H9 (cell line): ENCODE results near the gene UBASH3A. TPM values are rescaled to one million over a fixed set of nuclear protein-coding genes. Genes with fewer than 3 reads are reported as not detected.

Experiments used
- DNase-seq: peaks from one replicate; pipeline ENCODE4 v3.0.0-alpha.2; 2017
- H2AFZ ChIP-seq: one replicate; pipeline ENCODE4 v1.6.1; 2013; ENCODE audit warnings: mild to moderate bottlenecking, low read length, control low read depth, moderate library complexity
- H2AK5ac ChIP-seq: 2 replicates; pipeline ENCODE4 v1.6.1; 2013; ENCODE audit warnings: low read length, control low read depth, mixed read lengths; ENCODE audit not compliant: insufficient read length
- H2BK120ac ChIP-seq: one replicate; pipeline ENCODE4 v1.6.1; 2013; ENCODE audit warnings: low read depth, mild to moderate bottlenecking, low read length, control low read depth, inconsistent platforms; ENCODE audit not compliant: poor library complexity, severe bottlenecking
- H2BK12ac ChIP-seq: 2 replicates; pipeline ENCODE4 v1.6.1; 2013; ENCODE audit warnings: low read length, control low read depth, mixed read lengths, low read depth; ENCODE audit not compliant: insufficient read length
- H2BK15ac ChIP-seq: 2 replicates; pipeline ENCODE4 v1.6.1; 2013; ENCODE audit warnings: low read depth, low read length, control low read depth
- H2BK20ac ChIP-seq: one replicate; pipeline ENCODE4 v1.6.1; 2013; ENCODE audit warnings: low read depth, mild to moderate bottlenecking, low read length, control low read depth, inconsistent platforms; ENCODE audit not compliant: poor library complexity, severe bottlenecking
- H2BK5ac ChIP-seq: 2 replicates; pipeline ENCODE4 v1.6.1; 2013; ENCODE audit warnings: low read length, control low read depth, mixed read lengths; ENCODE audit not compliant: insufficient read length
- H3K14ac ChIP-seq: 2 replicates; pipeline ENCODE4 v1.6.1; 2013; ENCODE audit warnings: low read length, control low read depth; ENCODE audit not compliant: insufficient read depth
- H3K18ac ChIP-seq: 2 replicates; pipeline ENCODE4 v1.6.1; 2013; ENCODE audit warnings: low read depth, mild to moderate bottlenecking, mixed read lengths, low read length, control low read depth; ENCODE audit not compliant: insufficient read length
- H3K23ac ChIP-seq: 2 replicates; pipeline ENCODE4 v1.6.1; 2013; ENCODE audit warnings: low read length, control low read depth, mixed read lengths, low read depth; ENCODE audit not compliant: insufficient read length
- H3K23me2 ChIP-seq: 2 replicates; pipeline ENCODE4 v1.6.1; 2013; ENCODE audit warnings: low read depth, mild to moderate bottlenecking, mixed read lengths, low read length, control low read depth; ENCODE audit not compliant: insufficient read length, poor library complexity, severe bottlenecking
- H3K27ac ChIP-seq: 2 replicates; pipeline ENCODE4 v1.5.1; 2013; ENCODE audit warnings: low read length, control low read depth, mixed read lengths, low read depth; ENCODE audit not compliant: insufficient read length
- H3K27me3 ChIP-seq: 2 replicates; pipeline ENCODE4 v1.6.1; 2013; ENCODE audit warnings: low read length, control low read depth, inconsistent platforms; ENCODE audit not compliant: insufficient read depth
- H3K4ac ChIP-seq: 2 replicates; pipeline ENCODE4 v1.6.1; 2013; ENCODE audit warnings: low read depth, mild to moderate bottlenecking, control low read depth, inconsistent platforms, low read length, moderate library complexity
- H3K4me1 ChIP-seq: 2 replicates; pipeline ENCODE4 v1.6.1; 2013; ENCODE audit warnings: low read length, control low read depth, inconsistent platforms; ENCODE audit not compliant: insufficient read depth
- H3K4me2 ChIP-seq: 2 replicates; pipeline ENCODE4 v1.6.1; 2013; ENCODE audit warnings: low read length, control low read depth, mixed read lengths; ENCODE audit not compliant: insufficient read length, insufficient read depth
- H3K56ac ChIP-seq: 2 replicates; pipeline ENCODE4 v1.6.1; 2013; ENCODE audit warnings: low read depth, mild to moderate bottlenecking, mixed read lengths, low read length, control low read depth; ENCODE audit not compliant: insufficient read length
- H3K79me1 ChIP-seq: 2 replicates; pipeline ENCODE4 v1.6.1; 2013; ENCODE audit warnings: low read depth, mild to moderate bottlenecking, moderate library complexity, low read length, control low read depth, inconsistent platforms; ENCODE audit not compliant: insufficient read depth, poor library complexity, severe bottlenecking
- H3K79me2 ChIP-seq: 2 replicates; pipeline ENCODE4 v1.6.1; 2013; ENCODE audit warnings: low read length, control low read depth, inconsistent platforms; ENCODE audit not compliant: insufficient read depth
- H3K9ac ChIP-seq: 2 replicates; pipeline ENCODE4 v1.6.1; 2013; ENCODE audit warnings: low read length, control low read depth, mixed read lengths; ENCODE audit not compliant: insufficient read length; ENCODE audit errors: extremely low read depth
- H3K9me3 ChIP-seq: one replicate; pipeline ENCODE4 v1.6.1; 2013; ENCODE audit warnings: low read depth, low read length, inconsistent platforms; ENCODE audit not compliant: control insufficient read depth
- H3T11ph ChIP-seq: one replicate; pipeline ENCODE4 v1.6.1; 2013; ENCODE audit warnings: mild to moderate bottlenecking, low read length, control low read depth, inconsistent platforms
- H4K20me1 ChIP-seq: one replicate; pipeline ENCODE4 v1.6.1; 2013; ENCODE audit not compliant: control insufficient read depth, insufficient read length, insufficient read depth
- H4K5ac ChIP-seq: 2 replicates; pipeline ENCODE4 v1.6.1; 2013; ENCODE audit warnings: low read depth, mild to moderate bottlenecking, mixed read lengths, low read length, control low read depth; ENCODE audit not compliant: insufficient read length
- H4K8ac ChIP-seq: replicated peaks from 2 replicates; pipeline ENCODE4 v1.6.1; 2013; ENCODE audit warnings: low read length, control low read depth, mixed read lengths, low read depth; ENCODE audit not compliant: insufficient read length
- H4K91ac ChIP-seq: 2 replicates; pipeline ENCODE4 v1.6.1; 2013; ENCODE audit warnings: low read depth, mild to moderate bottlenecking, moderate library complexity, mixed read lengths, low read length, control low read depth; ENCODE audit not compliant: insufficient read length
- H3K27ac Mint-ChIP-seq, 3 experiments: 2 replicates in 2 of 3; 3 replicates in 1 of 3; pipeline ENCODE4 v1.8.0; 2020 to 2021; ENCODE audit warnings: mixed read lengths in 3 of 3, mild to moderate bottlenecking in 1 of 3, moderate library complexity in 1 of 3
- H3K27me3 Mint-ChIP-seq: 2 replicates; pipeline ENCODE4 v1.8.0; 2021; ENCODE audit warnings: low read depth, mild to moderate bottlenecking, moderate library complexity, mixed read lengths
- H3K36me3 Mint-ChIP-seq, 3 experiments: 2 replicates in 2 of 3; 3 replicates in 1 of 3; pipeline ENCODE4 v1.8.0; 2020 to 2021; ENCODE audit warnings: low read depth in 3 of 3, mixed read lengths in 3 of 3; ENCODE audit not compliant: insufficient read depth in 1 of 3
- H3K4me1 Mint-ChIP-seq, 2 experiments: 2 replicates each; pipeline ENCODE4 v1.8.0; 2020; ENCODE audit warnings: mixed read lengths in 2 of 2
- H3K4me3 Mint-ChIP-seq, 2 experiments: 2 replicates in 1 of 2; 3 replicates in 1 of 2; pipeline ENCODE4 v1.8.0; 2020 to 2021; ENCODE audit warnings: mild to moderate bottlenecking in 2 of 2, mixed read lengths in 2 of 2, moderate library complexity in 1 of 2
- H3K9me3 Mint-ChIP-seq, 2 experiments: 2 replicates in 1 of 2; 3 replicates in 1 of 2; pipeline ENCODE4 v1.8.0; 2020; ENCODE audit warnings: mild to moderate bottlenecking in 2 of 2, mixed read lengths in 2 of 2, moderate library complexity in 1 of 2
- WGBS: extraction: QIAGEN DNeasy Blood & Tissue Kit; methylation state at CpG from one replicate; pipeline ENCODE4 v1.1.7; 2013; ENCODE audit warnings: missing lambda C conversion rate, low lambda C conversion rate, mixed read lengths; ENCODE audit not compliant: insufficient read length; ENCODE audit errors: extremely low coverage; 5-methylcytosine and 5-hydroxymethylcytosine counted together
- total RNA-seq: library from RNA; stranded (reverse); gene quantifications from 2 replicates; pipeline ENCODE4 v1.2.1, GENCODE V29; 2021
- TF ChIP-seq, protein P1 (sequence below): fragments of 200-600 bp; sonication (generic); conservative IDR thresholded peaks from 3 replicates; pipeline ENCODE4 v1.8.0; 2021; ENCODE audit warnings: antibody characterized with exemption, mild to moderate bottlenecking

UBASH3A gene
- total RNA-seq, 1 experiment from 2014 or later, result not detected

- Histone ChIP-seq H3K9ac (no peak overlapping the region), H3K4ac (no peak overlapping the region), H2BK120ac (no peak overlapping the region), H4K5ac (no peak overlapping the region), H4K8ac (no peak overlapping the region), H2BK12ac (no peak overlapping the region), H2AK5ac (no peak overlapping the region), H2BK5ac (no peak overlapping the region), H3K27me3 (no peaks in the 10 kb centered on the region), H4K20me1 (no peaks in the 10 kb centered on the region), H3K14ac (no peak overlapping the region), H2BK20ac (no peak overlapping the region), H3T11ph (no peak overlapping the region), H2AFZ (no peak overlapping the region), H3K18ac (no peak overlapping the region), H3K27ac (no peak overlapping the region), H3K23me2 (no peaks in the 10 kb centered on the region), H3K9me3 (no peaks in the 10 kb centered on the region), H3K23ac (no peak overlapping the region), H3K56ac (no peak overlapping the region), H3K4me1 (no peaks in the 10 kb centered on the region), H3K4me2 (no peak overlapping the region), H4K91ac (no peak overlapping the region), H2BK15ac (no peak overlapping the region), H3K79me1 (no peaks in the 10 kb centered on the region), H3K79me2 (no peaks in the 10 kb centered on the region)
- no peak for DNase-seq
- no peak overlapping the region for H3K27ac Mint-ChIP-seq
- H3K4me1 Mint-ChIP-seq, result peaks cover 0 to 12% of the 10 kb centered on the region in 2 experiments; a peak in 3 of 4 replicates
- peaks cover 3% of the 10 kb centered on the region for H3K27me3 Mint-ChIP-seq
- no peaks in the 10 kb centered on the region for H3K36me3 Mint-ChIP-seq
- no peaks in the 10 kb centered on the region for H3K9me3 Mint-ChIP-seq
- WGBS, result no CpG with 5 or more reads among the region's 7 CpGs
- H3K4me3 Mint-ChIP-seq, result no peak overlapping the region
- TF ChIP-seq, protein P1, sequence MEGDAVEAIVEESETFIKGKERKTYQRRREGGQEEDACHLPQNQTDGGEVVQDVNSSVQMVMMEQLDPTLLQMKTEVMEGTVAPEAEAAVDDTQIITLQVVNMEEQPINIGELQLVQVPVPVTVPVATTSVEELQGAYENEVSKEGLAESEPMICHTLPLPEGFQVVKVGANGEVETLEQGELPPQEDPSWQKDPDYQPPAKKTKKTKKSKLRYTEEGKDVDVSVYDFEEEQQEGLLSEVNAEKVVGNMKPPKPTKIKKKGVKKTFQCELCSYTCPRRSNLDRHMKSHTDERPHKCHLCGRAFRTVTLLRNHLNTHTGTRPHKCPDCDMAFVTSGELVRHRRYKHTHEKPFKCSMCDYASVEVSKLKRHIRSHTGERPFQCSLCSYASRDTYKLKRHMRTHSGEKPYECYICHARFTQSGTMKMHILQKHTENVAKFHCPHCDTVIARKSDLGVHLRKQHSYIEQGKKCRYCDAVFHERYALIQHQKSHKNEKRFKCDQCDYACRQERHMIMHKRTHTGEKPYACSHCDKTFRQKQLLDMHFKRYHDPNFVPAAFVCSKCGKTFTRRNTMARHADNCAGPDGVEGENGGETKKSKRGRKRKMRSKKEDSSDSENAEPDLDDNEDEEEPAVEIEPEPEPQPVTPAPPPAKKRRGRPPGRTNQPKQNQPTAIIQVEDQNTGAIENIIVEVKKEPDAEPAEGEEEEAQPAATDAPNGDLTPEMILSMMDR, result no peak
Measured at GRCh38 chr21:42409366-42409765, 5.7 kb downstream of the UBASH3A start.
